Measurements from ENCODE around the gene TLK1. TPM values are rescaled to one million over a fixed set of nuclear protein-coding genes. Genes with fewer than 3 reads are reported as not detected.
"Not testable (repeated sequence)": the region's sequence is repeated elsewhere in the genome, so short reads cannot be mapped to it uniquely, and the experiment has no call there.

Gene TLK1
- total RNA-seq, 1 donor from 2014 or later: 26.3 TPM

DNA sequence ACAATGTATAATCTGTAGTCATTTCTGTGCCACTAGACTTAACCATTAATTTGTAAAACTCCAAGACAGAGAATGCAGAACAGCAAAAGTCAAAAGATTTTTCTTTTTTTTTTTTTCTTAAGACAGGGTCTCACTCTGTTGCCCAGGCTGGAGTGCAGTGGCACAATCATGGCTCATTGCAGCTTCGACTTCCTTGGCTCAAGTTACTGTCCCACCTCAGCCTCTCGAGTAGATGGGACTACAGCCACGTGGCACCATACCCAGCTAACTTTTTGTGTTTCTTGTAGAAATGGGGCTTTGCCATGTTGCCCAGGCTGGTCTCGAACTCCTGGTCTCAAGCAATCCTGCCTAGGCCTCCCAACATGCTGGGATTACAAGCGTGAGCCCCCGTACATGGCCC is 80.1 kb downstream of the TLK1 start:
- peaks cover 12% of the 10 kb centered on the region for H3K4me1 ChIP-seq
- no peak overlapping the region for H3K4me3 ChIP-seq
- no peaks in the 10 kb centered on the region for H3K27me3 ChIP-seq (ENCODE audit: low read depth)
- no peaks in the 10 kb centered on the region for H3K36me3 ChIP-seq
- intact Hi-C loops (cut with micrococcal nuclease): no loop called here
- H3K27ac ChIP-seq (replicated peaks): no peak overlapping the region
- TF ChIP-seq, protein P1, sequence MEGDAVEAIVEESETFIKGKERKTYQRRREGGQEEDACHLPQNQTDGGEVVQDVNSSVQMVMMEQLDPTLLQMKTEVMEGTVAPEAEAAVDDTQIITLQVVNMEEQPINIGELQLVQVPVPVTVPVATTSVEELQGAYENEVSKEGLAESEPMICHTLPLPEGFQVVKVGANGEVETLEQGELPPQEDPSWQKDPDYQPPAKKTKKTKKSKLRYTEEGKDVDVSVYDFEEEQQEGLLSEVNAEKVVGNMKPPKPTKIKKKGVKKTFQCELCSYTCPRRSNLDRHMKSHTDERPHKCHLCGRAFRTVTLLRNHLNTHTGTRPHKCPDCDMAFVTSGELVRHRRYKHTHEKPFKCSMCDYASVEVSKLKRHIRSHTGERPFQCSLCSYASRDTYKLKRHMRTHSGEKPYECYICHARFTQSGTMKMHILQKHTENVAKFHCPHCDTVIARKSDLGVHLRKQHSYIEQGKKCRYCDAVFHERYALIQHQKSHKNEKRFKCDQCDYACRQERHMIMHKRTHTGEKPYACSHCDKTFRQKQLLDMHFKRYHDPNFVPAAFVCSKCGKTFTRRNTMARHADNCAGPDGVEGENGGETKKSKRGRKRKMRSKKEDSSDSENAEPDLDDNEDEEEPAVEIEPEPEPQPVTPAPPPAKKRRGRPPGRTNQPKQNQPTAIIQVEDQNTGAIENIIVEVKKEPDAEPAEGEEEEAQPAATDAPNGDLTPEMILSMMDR (IDR thresholded peaks at IDR 0.05; ENCODE audit: borderline replicate concordance): no peak
- no peak for DNase-seq
- H3K9me3 ChIP-seq (replicated peaks): no peaks in the 10 kb centered on the region

DNA sequence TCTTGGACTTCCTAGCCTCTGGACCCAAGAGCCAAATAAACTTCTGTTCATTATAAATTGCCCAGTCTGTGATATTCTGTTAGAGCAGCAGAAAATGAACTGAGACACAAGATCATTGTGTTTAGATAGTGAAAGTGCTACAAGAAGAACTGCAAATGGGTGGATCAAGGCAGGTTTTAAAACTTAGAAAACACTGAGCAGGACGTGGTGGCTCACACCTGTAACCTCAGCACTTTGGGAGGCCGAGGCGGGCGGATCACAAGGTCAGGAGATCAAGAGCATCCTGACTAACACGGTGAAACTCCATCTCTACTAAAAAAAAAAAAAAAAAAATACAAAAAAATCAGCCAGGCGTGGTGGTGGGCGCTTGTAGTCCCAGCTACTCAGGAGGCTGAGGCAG is 84.3 kb downstream of the TLK1 start:
- H3K4me1 ChIP-seq; H3K27ac ChIP-seq (replicated peaks); H3K36me3 ChIP-seq; H3K27me3 ChIP-seq (ENCODE audit: low read depth); DNase-seq; H3K4me3 ChIP-seq; H3K9me3 ChIP-seq (replicated peaks); intact Hi-C loops (cut with micrococcal nuclease): not testable (repeated sequence)

DNA sequence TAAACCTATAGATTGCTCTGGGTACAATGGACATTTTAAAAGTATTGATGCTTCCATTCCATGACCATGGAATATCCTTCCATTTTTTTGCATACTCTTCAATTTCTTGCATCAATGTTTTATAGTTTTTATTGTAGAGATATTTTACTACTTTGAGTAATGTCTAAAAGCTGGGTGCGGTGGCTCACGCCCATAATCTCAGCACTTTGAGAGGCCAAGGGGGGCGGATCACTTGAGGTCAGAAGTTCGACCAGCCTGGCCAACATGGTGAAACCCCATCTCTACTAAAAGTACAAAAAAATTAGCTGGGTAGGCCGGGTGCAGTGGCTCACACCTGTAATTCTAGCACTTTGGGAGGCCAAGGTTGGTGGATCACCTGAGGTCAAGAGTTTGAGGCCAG is 88.5 kb downstream of the TLK1 start:
- TF ChIP-seq, protein P1 (IDR thresholded peaks at IDR 0.05; ENCODE audit: borderline replicate concordance): no peak
- intact Hi-C loops (cut with micrococcal nuclease): no loop called here
- no peak for DNase-seq
- no peaks in the 10 kb centered on the region for H3K4me1 ChIP-seq
- H3K27me3 ChIP-seq (ENCODE audit: low read depth): no peaks in the 10 kb centered on the region
- H3K36me3 ChIP-seq: peaks cover 9% of the 10 kb centered on the region
- no peak overlapping the region for H3K27ac ChIP-seq (replicated peaks)
- no peaks in the 10 kb centered on the region for H3K9me3 ChIP-seq (replicated peaks)
- no peak overlapping the region for H3K4me3 ChIP-seq

DNA sequence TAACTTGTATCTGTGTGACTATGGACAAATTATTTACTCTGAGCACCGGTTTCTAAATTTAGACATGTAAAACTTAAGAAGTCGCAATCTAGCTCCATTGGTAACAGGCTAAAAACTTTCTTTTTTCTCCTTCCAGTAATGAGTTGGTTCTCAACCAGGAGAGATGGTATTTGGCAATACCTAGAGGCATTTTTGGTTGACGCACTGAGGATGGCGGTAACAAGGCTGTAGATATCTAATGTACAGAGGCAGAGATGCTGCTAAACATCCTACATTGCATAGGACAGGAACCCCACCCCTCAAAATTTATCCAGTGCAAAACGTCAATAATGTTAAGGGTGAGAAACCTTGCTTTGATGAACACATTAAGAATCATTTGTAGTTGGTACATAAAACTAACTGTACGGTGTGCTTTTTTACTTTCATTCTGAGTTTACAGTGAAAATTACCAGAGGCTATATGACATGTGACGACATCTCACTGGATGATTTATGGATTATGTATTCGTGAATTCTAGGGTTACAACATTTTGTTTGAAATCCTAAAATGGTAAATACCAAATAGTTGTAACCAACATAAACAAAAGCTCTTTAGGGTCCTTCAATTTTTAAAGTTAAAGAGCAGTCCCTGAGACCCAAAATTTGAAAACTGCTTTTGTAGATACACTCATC is 91.3 kb downstream of the TLK1 start:
- Histone ChIP-seq H3K36me3 (peaks cover 9% of the 10 kb centered on the region), H3K4me1 (peaks cover 3% of the 10 kb centered on the region), H3K27me3 (ENCODE audit: low read depth) (no peaks in the 10 kb centered on the region), H3K9me3 (replicated peaks) (no peaks in the 10 kb centered on the region), H3K27ac (replicated peaks) (no peak overlapping the region), H3K4me3 (no peak overlapping the region)
- DNase-seq: no peak
- TF ChIP-seq, protein P1 (IDR thresholded peaks at IDR 0.05; ENCODE audit: borderline replicate concordance): no peak
- intact Hi-C loops (cut with micrococcal nuclease): no loop called here

DNA sequence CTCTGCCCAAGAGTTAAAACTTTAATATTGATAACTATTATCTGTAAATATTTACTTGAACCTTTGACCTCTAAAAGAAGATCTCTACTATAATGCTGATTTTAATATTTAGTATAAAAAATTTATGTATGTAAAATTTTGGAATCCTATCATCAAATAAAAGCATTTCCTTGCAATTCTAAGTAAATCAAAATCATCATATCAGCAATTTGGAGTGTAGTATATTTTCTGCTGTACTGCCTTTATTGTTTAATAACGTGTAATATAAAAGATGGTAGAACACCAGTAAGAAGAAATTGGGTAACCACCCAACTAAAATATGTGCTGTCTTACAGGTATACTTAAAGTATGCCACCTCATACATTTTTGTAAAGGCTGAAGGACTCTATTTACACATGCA is 94.6 kb downstream of the TLK1 start:
- Histone ChIP-seq H3K4me1 (peaks cover 7% of the 10 kb centered on the region), H3K9me3 (replicated peaks) (no peaks in the 10 kb centered on the region), H3K27me3 (ENCODE audit: low read depth) (no peaks in the 10 kb centered on the region), H3K4me3 (no peak overlapping the region), H3K27ac (replicated peaks) (no peak overlapping the region), H3K36me3 (no peaks in the 10 kb centered on the region)
- TF ChIP-seq, protein P1 (IDR thresholded peaks at IDR 0.05; ENCODE audit: borderline replicate concordance): no peak
- intact Hi-C loops (cut with micrococcal nuclease): no loop called here
- no peak for DNase-seq

DNA sequence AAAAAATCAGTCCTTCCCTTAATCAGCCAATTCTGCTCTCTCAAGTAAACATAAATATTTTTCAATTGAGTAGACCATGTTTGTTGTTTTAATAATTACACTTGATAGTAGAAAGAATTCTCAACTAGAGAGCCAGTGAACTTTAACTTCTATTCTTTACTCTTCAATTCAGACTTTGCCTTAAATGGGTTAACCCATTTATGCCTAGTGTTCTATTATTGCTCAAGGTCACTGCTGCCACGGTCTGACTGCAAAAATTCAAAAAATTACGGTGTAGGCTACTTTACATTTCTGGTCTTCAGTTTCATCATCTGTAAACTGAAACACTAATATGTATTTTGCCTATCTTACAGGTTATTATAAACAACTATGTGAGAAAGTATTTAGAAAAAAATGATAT is 103.1 kb downstream of the TLK1 start:
- Histone ChIP-seq H3K4me1 (no peaks in the 10 kb centered on the region), H3K36me3 (peaks cover 40% of the 10 kb centered on the region), H3K9me3 (replicated peaks) (no peaks in the 10 kb centered on the region), H3K27me3 (ENCODE audit: low read depth) (no peaks in the 10 kb centered on the region), H3K27ac (replicated peaks) (no peak overlapping the region), H3K4me3 (no peak overlapping the region)
- no peak for DNase-seq
- TF ChIP-seq, protein P1 (IDR thresholded peaks at IDR 0.05; ENCODE audit: borderline replicate concordance): no peak
- intact Hi-C loops (cut with micrococcal nuclease): loop anchor here (5.0 kb wide), 1 partner anchor 50 kb away; no protein-coding TSS in a partner anchor

Data from left ventricle myocardium inferior (tissue), 1 donor.